K562 (cell line): ENCODE results near the gene DIPK1B. TPM values are rescaled to one million over a fixed set of nuclear protein-coding genes. Genes with fewer than 3 reads are reported as not detected.

Experiments
- MYC ChIP-seq, 2 experiments: fragments of 250-450 bp in 1 of 2; sonication (Bioruptor Pico) in 1 of 2; IDR thresholded peaks; 2 replicates each; pipeline versions ENCODE4 v1.5.1 to v1.6.1; 2012 to 2021; ENCODE audit warnings: low read depth in 2 of 2, borderline replicate concordance in 1 of 2, improper control_type of control experiment in 1 of 2, low read length in 1 of 2, mild to moderate bottlenecking in 1 of 2, moderate library complexity in 1 of 2
- NRF1 ChIP-seq, 2 experiments: fragments of 450-650 bp; IDR thresholded peaks in 1 of 2; conservative IDR thresholded peaks in 1 of 2; 2 replicates each; pipeline ENCODE4 v1.6.1; 2014; ENCODE audit warnings: mild to moderate bottlenecking in 2 of 2
- PCBP1 ChIP-seq: fragments of 200-400 bp; formaldehyde crosslinking; IDR thresholded peaks from 2 replicates; pipeline ENCODE4 v1.6.1; 2018; ENCODE audit warnings: mild to moderate bottlenecking, low read depth, low read length; ENCODE audit not compliant: poor library complexity, severe bottlenecking
- RAD21 ChIP-seq, 2 experiments: fragments of 250-450 bp in 1 of 2; fragments of 450-650 bp in 1 of 2; sonication (Bioruptor Pico) in 1 of 2; formaldehyde crosslinking in 1 of 2; IDR thresholded peaks in 1 of 2; conservative IDR thresholded peaks in 1 of 2; 2 replicates each; pipeline versions ENCODE4 v1.4.0 to v1.8.0; 2020 to 2022; ENCODE audit warnings: mild to moderate bottlenecking in 2 of 2, moderate library complexity in 1 of 2
- TRIM24 ChIP-seq, 2 experiments: fragments of 450-650 bp; IDR thresholded peaks; 2 replicates each; pipeline ENCODE4 v1.6.1; 2016
- YY1 ChIP-seq, 3 experiments: IDR thresholded peaks; 2 replicates each; pipeline ENCODE4 v1.6.1; 2011; ENCODE audit warnings: low read length in 2 of 3, mild to moderate bottlenecking in 2 of 3, moderate library complexity in 2 of 3, borderline replicate concordance in 1 of 3, control low read depth in 1 of 3, low read depth in 1 of 3; ENCODE audit not compliant: insufficient read depth in 3 of 3, insufficient replicate concordance in 2 of 3, control insufficient read depth in 1 of 3, insufficient read length in 1 of 3; ENCODE audit errors: extremely low read depth in 1 of 3
- polyA plus RNA-seq, 8 experiments: library from polyadenylated mRNA; depleted of rRNA in 4 of 8; stranded (reverse) in 5 of 8; unstranded in 3 of 8; fragments of >200 nt; fragmentation: Nextera tagmentation in 2 of 8; fragmentation: Illumina TruSeq in 1 of 8; extraction: Ambion mirVana in 2 of 8; extraction: Trizol in 1 of 8; gene quantifications; 2 replicates each; pipeline versions ENCODE4 v1.2.1 to v1.2.3, GENCODE V29; 2011 to 2014; ENCODE audit warnings: inconsistent platforms in 1 of 8, missing spikeins in 1 of 8
- total RNA-seq, 7 experiments: library from RNA; depleted of rRNA in 6 of 7; stranded (reverse); fragments of >200 nt in 6 of 7; fragmentation: Illumina TruSeq in 2 of 7; extraction: Trizol in 2 of 7; gene quantifications; 2 replicates each; pipeline versions ENCODE4 v1.2.1 to v1.2.3, GENCODE V29; 2011 to 2021; ENCODE audit warnings: low replicate concordance in 1 of 7
- TF ChIP-seq, protein P1 (sequence below): fragments of 450-650 bp; IDR thresholded peaks from 2 replicates; pipeline ENCODE4 v1.6.1; 2016; ENCODE audit warnings: mild to moderate bottlenecking, moderate library complexity
- TF ChIP-seq, protein P2 (sequence below): IDR thresholded peaks from 2 replicates; pipeline ENCODE4 v1.6.1; 2011; ENCODE audit warnings: borderline replicate concordance, low read depth, mild to moderate bottlenecking, moderate library complexity, low read length; ENCODE audit not compliant: insufficient read depth, poor library complexity, severe bottlenecking
- TF ChIP-seq, protein P3 (sequence below): IDR thresholded peaks from 2 replicates; pipeline ENCODE4 v1.6.1; 2014; ENCODE audit warnings: antibody characterized with exemption

Gene DIPK1B
- total and polyA plus RNA-seq, 9 of the 15 experiments (the other 6 are each of a cell fraction or from before 2014, with no cell fraction given): 0.08 to 22.3 (median 5.9) TPM

DNA sequence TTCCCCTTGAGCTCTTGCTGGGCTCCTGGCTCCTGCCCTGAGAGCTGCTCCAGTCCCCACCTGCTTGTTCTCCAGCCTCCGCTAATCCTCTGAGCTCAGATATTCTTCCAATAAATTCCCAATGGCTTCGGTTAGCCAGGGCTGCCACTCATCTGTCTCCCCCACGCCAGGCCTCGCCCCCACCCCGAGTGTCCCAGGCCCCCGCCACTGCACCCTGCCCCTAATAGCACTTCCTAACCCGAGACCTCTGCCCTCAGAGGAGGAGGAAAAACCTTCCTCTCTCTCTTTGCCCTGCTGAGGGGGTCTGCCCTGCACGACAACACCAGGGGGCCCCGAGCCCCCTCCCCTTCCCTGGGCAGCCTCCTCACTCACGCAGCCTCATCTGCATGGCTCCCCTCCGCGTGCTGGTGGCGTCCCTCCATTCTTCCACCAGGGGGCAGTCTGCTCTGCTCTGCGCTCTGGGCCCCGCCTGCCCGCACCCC lies 57.4 kb downstream of the DIPK1B start (continued):
- peak in 1 of 3 experiments; percentile 50 for TF ChIP-seq YY1 (IDR thresholded peaks at IDR 0.05; ENCODE audit: borderline replicate concordance in 1 of 3, control insufficient read depth in 1 of 3, extremely low read depth in 1 of 3, insufficient read depth in 3 of 3, insufficient read length in 1 of 3, insufficient replicate concordance in 2 of 3, low read depth in 1 of 3, low read length in 2 of 3)
- TF ChIP-seq PCBP1: peak; percentile 39
- TF ChIP-seq, protein P1, sequence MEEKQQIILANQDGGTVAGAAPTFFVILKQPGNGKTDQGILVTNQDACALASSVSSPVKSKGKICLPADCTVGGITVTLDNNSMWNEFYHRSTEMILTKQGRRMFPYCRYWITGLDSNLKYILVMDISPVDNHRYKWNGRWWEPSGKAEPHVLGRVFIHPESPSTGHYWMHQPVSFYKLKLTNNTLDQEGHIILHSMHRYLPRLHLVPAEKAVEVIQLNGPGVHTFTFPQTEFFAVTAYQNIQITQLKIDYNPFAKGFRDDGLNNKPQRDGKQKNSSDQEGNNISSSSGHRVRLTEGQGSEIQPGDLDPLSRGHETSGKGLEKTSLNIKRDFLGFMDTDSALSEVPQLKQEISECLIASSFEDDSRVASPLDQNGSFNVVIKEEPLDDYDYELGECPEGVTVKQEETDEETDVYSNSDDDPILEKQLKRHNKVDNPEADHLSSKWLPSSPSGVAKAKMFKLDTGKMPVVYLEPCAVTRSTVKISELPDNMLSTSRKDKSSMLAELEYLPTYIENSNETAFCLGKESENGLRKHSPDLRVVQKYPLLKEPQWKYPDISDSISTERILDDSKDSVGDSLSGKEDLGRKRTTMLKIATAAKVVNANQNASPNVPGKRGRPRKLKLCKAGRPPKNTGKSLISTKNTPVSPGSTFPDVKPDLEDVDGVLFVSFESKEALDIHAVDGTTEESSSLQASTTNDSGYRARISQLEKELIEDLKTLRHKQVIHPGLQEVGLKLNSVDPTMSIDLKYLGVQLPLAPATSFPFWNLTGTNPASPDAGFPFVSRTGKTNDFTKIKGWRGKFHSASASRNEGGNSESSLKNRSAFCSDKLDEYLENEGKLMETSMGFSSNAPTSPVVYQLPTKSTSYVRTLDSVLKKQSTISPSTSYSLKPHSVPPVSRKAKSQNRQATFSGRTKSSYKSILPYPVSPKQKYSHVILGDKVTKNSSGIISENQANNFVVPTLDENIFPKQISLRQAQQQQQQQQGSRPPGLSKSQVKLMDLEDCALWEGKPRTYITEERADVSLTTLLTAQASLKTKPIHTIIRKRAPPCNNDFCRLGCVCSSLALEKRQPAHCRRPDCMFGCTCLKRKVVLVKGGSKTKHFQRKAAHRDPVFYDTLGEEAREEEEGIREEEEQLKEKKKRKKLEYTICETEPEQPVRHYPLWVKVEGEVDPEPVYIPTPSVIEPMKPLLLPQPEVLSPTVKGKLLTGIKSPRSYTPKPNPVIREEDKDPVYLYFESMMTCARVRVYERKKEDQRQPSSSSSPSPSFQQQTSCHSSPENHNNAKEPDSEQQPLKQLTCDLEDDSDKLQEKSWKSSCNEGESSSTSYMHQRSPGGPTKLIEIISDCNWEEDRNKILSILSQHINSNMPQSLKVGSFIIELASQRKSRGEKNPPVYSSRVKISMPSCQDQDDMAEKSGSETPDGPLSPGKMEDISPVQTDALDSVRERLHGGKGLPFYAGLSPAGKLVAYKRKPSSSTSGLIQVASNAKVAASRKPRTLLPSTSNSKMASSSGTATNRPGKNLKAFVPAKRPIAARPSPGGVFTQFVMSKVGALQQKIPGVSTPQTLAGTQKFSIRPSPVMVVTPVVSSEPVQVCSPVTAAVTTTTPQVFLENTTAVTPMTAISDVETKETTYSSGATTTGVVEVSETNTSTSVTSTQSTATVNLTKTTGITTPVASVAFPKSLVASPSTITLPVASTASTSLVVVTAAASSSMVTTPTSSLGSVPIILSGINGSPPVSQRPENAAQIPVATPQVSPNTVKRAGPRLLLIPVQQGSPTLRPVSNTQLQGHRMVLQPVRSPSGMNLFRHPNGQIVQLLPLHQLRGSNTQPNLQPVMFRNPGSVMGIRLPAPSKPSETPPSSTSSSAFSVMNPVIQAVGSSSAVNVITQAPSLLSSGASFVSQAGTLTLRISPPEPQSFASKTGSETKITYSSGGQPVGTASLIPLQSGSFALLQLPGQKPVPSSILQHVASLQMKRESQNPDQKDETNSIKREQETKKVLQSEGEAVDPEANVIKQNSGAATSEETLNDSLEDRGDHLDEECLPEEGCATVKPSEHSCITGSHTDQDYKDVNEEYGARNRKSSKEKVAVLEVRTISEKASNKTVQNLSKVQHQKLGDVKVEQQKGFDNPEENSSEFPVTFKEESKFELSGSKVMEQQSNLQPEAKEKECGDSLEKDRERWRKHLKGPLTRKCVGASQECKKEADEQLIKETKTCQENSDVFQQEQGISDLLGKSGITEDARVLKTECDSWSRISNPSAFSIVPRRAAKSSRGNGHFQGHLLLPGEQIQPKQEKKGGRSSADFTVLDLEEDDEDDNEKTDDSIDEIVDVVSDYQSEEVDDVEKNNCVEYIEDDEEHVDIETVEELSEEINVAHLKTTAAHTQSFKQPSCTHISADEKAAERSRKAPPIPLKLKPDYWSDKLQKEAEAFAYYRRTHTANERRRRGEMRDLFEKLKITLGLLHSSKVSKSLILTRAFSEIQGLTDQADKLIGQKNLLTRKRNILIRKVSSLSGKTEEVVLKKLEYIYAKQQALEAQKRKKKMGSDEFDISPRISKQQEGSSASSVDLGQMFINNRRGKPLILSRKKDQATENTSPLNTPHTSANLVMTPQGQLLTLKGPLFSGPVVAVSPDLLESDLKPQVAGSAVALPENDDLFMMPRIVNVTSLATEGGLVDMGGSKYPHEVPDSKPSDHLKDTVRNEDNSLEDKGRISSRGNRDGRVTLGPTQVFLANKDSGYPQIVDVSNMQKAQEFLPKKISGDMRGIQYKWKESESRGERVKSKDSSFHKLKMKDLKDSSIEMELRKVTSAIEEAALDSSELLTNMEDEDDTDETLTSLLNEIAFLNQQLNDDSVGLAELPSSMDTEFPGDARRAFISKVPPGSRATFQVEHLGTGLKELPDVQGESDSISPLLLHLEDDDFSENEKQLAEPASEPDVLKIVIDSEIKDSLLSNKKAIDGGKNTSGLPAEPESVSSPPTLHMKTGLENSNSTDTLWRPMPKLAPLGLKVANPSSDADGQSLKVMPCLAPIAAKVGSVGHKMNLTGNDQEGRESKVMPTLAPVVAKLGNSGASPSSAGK: peak; percentile 48; the same call in 1 of the 2 replicates
- TF ChIP-seq TRIM24 (IDR thresholded peaks at IDR 0.05): no peak
- TF ChIP-seq RAD21 (CRISPR knock-in tag; conservative IDR thresholded peaks at IDR 0.05 in 1 of 2, IDR thresholded peaks at IDR 0.05 in 1 of 2): peak in 1 of 2 experiments; percentile 31; a peak in 1 of 4 replicates
- TF ChIP-seq, protein P2, sequence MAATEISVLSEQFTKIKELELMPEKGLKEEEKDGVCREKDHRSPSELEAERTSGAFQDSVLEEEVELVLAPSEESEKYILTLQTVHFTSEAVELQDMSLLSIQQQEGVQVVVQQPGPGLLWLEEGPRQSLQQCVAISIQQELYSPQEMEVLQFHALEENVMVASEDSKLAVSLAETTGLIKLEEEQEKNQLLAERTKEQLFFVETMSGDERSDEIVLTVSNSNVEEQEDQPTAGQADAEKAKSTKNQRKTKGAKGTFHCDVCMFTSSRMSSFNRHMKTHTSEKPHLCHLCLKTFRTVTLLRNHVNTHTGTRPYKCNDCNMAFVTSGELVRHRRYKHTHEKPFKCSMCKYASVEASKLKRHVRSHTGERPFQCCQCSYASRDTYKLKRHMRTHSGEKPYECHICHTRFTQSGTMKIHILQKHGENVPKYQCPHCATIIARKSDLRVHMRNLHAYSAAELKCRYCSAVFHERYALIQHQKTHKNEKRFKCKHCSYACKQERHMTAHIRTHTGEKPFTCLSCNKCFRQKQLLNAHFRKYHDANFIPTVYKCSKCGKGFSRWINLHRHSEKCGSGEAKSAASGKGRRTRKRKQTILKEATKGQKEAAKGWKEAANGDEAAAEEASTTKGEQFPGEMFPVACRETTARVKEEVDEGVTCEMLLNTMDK: peak; percentile 80
- TF ChIP-seq, protein P3, sequence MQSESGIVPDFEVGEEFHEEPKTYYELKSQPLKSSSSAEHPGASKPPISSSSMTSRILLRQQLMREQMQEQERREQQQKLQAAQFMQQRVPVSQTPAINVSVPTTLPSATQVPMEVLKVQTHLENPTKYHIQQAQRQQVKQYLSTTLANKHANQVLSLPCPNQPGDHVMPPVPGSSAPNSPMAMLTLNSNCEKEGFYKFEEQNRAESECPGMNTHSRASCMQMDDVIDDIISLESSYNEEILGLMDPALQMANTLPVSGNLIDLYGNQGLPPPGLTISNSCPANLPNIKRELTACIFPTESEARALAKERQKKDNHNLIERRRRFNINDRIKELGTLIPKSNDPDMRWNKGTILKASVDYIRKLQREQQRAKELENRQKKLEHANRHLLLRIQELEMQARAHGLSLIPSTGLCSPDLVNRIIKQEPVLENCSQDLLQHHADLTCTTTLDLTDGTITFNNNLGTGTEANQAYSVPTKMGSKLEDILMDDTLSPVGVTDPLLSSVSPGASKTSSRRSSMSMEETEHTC: no peak
- TF ChIP-seq NRF1 (conservative IDR thresholded peaks at IDR 0.05 in 1 of 2, IDR thresholded peaks at IDR 0.05 in 1 of 2): 0 out of 4 replicates have a peak, but pooled peaks of 1 of the 2 experiments have one; percentile 26
- TF ChIP-seq MYC (IDR thresholded peaks at IDR 0.05; ENCODE audit: low read depth, low read length): peak; percentile 59
- TF ChIP-seq MYC (CRISPR knock-in tag; IDR thresholded peaks at IDR 0.05; ENCODE audit: borderline replicate concordance, low read depth): no peak
